Progenitor cell of endocrine pancreas (in vitro differentiated cells): ENCODE measurements around the gene DGLUCY. TPM values are rescaled to one million over a fixed set of nuclear protein-coding genes. Genes with fewer than 3 reads are reported as not detected.
"Not testable (repeated sequence)": the region's sequence is repeated elsewhere in the genome, so short reads cannot be mapped to it uniquely, and the experiment has no call there.

Source experiments
- DNase-seq: peaks from one replicate; pipeline ENCODE4 v3.0.0; 2021; ENCODE audit warnings: low spot score; ENCODE audit not compliant: unreplicated experiment
- H3K27ac Mint-ChIP-seq: 2 replicates; pipeline ENCODE4 v1.8.0; 2021; ENCODE audit warnings: mild to moderate bottlenecking, moderate library complexity, mixed read lengths
- H3K27me3 Mint-ChIP-seq: 2 replicates; pipeline ENCODE4 v1.8.0; 2021; ENCODE audit warnings: mixed read lengths
- H3K36me3 Mint-ChIP-seq: 2 replicates; pipeline ENCODE4 v1.8.0; 2022; ENCODE audit warnings: mixed read lengths; ENCODE audit not compliant: insufficient read depth
- H3K4me1 Mint-ChIP-seq: 2 replicates; pipeline ENCODE4 v1.8.0; 2021; ENCODE audit warnings: low read depth, mixed read lengths
- H3K4me3 Mint-ChIP-seq: 2 replicates; pipeline ENCODE4 v1.8.0; 2021; ENCODE audit warnings: low read depth, mild to moderate bottlenecking, moderate library complexity, mixed read lengths
- H3K9me3 Mint-ChIP-seq: 2 replicates; pipeline ENCODE4 v1.8.0; 2021; ENCODE audit warnings: low read depth, mixed read lengths
- total RNA-seq: library from RNA; stranded (reverse); gene quantifications from 2 replicates; pipeline ENCODE4 v1.2.1, GENCODE V29; 2021
- TF ChIP-seq, protein P1 (sequence below): fragments of 200-600 bp; sonication (generic); IDR thresholded peaks from one replicate; pipeline ENCODE4 v1.5.0; 2021; ENCODE audit warnings: antibody characterized with exemption, mild to moderate bottlenecking; ENCODE audit not compliant: unreplicated experiment

DGLUCY gene
- total RNA-seq, 1 donor from 2014 or later = 83.3 TPM

DNA sequence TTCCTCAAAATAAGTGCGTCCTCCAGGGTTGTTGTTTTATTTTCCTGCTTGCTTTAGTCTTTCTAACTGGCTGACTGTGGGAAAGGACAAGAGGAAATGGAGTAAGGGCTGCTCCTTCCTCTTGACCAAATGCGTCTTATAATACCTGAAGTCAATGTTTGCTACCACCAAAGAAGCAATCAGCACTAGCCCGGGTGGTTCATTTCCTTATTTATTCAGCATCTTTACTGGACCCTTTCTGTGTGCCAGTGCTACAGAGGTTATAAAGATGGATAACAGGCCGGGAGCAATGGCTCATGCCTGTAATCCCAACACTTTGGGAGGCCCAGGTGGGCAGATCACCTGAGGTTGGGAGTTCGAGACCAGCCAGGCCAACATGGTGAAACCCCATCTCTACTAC is 38.3 kb upstream of the DGLUCY start:
- no peak overlapping the region for H3K27ac Mint-ChIP-seq
- no peak overlapping the region for H3K4me3 Mint-ChIP-seq
- H3K36me3 Mint-ChIP-seq = no peaks in the 10 kb centered on the region
- DNase-seq = no peak
- TF ChIP-seq, protein P1, sequence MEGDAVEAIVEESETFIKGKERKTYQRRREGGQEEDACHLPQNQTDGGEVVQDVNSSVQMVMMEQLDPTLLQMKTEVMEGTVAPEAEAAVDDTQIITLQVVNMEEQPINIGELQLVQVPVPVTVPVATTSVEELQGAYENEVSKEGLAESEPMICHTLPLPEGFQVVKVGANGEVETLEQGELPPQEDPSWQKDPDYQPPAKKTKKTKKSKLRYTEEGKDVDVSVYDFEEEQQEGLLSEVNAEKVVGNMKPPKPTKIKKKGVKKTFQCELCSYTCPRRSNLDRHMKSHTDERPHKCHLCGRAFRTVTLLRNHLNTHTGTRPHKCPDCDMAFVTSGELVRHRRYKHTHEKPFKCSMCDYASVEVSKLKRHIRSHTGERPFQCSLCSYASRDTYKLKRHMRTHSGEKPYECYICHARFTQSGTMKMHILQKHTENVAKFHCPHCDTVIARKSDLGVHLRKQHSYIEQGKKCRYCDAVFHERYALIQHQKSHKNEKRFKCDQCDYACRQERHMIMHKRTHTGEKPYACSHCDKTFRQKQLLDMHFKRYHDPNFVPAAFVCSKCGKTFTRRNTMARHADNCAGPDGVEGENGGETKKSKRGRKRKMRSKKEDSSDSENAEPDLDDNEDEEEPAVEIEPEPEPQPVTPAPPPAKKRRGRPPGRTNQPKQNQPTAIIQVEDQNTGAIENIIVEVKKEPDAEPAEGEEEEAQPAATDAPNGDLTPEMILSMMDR = no peak
- H3K9me3 Mint-ChIP-seq = peaks cover 2% of the 10 kb centered on the region
- no peaks in the 10 kb centered on the region for H3K4me1 Mint-ChIP-seq
- no peaks in the 10 kb centered on the region for H3K27me3 Mint-ChIP-seq

DNA sequence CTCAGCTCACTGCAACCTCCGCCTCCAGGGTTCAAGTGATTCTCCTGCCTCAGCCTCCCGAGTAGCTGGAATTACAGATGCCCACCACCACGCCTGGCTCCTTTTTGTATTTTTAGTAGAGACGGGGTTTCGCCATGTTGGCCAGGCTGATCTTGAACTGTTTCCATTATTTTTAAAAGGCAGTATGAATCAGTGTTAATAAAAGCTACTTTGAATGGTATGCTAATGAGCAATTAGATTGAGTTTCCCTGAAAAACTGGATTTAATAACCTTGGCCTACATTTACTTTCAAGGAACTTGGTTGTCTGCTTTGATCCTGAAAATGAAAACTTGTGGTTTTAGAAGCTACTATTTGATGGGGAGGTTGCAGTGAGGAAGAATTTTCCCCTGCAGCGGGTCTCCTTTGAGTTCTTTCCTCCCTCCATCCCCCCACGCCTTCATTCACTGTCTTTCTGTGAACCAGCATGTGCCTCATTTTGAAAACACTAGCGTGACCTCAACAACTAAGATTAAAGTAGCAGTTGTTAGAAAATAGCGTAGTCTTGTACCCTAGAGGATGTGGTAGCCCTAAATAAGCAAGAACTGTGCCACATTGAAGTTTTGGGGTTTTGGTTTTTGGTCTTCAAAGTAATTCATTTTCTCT is 35.7 kb upstream of the DGLUCY start:
- Mint-ChIP-seq H3K36me3 (no peaks in the 10 kb centered on the region), H3K4me3 (no peak overlapping the region), H3K9me3 (no peaks in the 10 kb centered on the region), H3K27ac (no peak overlapping the region), H3K4me1 (no peaks in the 10 kb centered on the region), H3K27me3 (no peaks in the 10 kb centered on the region)
- no peak for DNase-seq
- TF ChIP-seq, protein P1 = no peak

DNA sequence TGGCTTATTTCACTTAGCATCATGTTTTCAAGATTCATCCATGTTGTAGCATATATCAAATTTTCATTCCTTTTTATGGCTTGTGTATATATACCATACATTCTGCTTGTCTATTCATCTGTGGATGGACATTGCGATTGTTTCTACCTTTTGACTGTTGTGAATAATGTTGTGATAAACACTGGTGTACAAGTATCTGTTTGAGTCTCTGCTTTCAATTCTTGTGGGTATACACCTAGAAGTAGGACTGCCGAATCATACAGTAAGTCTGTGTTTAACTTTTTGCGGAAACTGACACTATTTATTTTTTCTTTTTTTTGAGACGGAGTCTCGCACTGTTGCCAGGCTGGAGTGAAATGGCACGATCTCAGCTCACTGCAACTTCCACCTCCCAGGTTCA is 33.8 kb upstream of the DGLUCY start:
- Mint-ChIP-seq H3K9me3 (no peaks in the 10 kb centered on the region), H3K4me1 (no peaks in the 10 kb centered on the region), H3K4me3 (no peak overlapping the region), H3K27ac (no peak overlapping the region), H3K36me3 (no peaks in the 10 kb centered on the region), H3K27me3 (no peaks in the 10 kb centered on the region)
- TF ChIP-seq, protein P1 = no peak
- DNase-seq = no peak

DNA sequence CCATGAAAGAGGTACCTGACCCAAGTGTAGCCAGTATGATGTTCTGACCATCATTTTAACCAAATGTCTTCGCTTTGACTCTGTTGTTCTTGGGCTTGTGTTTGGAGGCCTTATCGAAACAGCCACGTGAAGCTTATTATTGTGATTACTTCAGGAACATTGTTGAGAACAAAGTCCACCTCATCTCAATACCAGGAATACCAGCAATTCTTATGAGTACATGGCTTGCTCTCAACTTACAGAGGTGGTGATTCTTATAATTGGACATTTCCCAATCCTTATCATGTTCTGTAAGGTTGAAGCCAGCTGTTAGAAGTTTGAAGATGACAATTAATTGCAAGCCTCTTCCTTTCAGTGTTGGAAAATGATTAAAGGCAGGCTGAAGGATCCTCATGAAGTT is 31.6 kb upstream of the DGLUCY start:
- H3K4me3 Mint-ChIP-seq = no peak overlapping the region
- H3K4me1 Mint-ChIP-seq = no peaks in the 10 kb centered on the region
- H3K9me3 Mint-ChIP-seq = no peaks in the 10 kb centered on the region
- H3K27me3 Mint-ChIP-seq = no peaks in the 10 kb centered on the region
- no peak overlapping the region for H3K27ac Mint-ChIP-seq
- no peaks in the 10 kb centered on the region for H3K36me3 Mint-ChIP-seq
- DNase-seq = no peak
- TF ChIP-seq, protein P1 = no peak

DNA sequence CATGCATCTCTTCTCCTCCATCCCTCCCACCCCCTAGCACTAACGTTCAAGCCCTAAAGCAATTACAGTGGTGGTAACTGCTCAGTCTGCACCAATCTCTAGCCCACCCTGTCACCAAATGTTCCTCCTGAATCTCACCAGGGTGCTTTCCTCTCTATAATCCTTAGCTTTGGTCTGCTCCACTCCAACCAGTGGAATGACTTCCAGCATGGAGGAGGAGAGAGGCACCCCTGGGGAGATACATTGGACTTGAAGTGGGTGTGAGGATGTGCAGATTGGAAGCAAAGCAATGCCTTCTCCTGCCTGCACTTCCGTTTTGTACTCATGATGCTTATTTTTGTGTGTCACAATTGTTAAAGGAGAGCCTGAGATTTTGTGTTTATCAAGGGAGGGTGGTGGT is 29.4 kb upstream of the DGLUCY start:
- H3K9me3 Mint-ChIP-seq = no peaks in the 10 kb centered on the region
- H3K27ac Mint-ChIP-seq = no peak overlapping the region
- no peak for DNase-seq
- H3K4me3 Mint-ChIP-seq = no peak overlapping the region
- no peaks in the 10 kb centered on the region for H3K27me3 Mint-ChIP-seq
- H3K4me1 Mint-ChIP-seq = peaks cover 5% of the 10 kb centered on the region
- TF ChIP-seq, protein P1 = no peak
- no peaks in the 10 kb centered on the region for H3K36me3 Mint-ChIP-seq

DNA sequence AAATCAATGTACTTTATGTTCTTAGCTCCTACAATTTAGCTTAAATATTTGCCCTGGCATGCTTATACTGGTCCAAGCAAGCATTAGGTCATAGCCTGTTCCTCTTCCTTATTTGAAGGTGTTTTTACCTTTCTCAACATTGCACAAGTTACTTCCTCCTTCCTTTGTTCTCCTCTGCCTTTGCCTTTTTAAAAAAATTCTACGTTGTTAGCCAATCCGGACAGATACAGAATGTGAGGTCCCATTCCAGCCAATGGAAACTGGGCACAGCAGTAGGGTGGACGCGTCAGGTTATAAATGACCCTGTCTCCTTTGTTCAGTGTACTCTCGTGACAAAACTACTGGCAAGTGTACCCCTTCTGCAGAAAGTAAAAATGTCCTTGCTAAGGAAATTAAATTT is 26.4 kb upstream of the DGLUCY start:
- not testable (repeated sequence) for H3K9me3 Mint-ChIP-seq, H3K4me1 Mint-ChIP-seq, DNase-seq, H3K27ac Mint-ChIP-seq, H3K27me3 Mint-ChIP-seq, H3K4me3 Mint-ChIP-seq, H3K36me3 Mint-ChIP-seq
